Eye (tissue), 1 donor: Measurements from ENCODE around the gene SCAMP4.
A peak's percentile ranks its signal among the peaks of the same experiment; 100 is the strongest.

ENCODE experiments used
- DNase-seq: peaks from one replicate; pipeline ENCODE4 v3.0.0-alpha.2; 2015

SCAMP4 gene

DNA sequence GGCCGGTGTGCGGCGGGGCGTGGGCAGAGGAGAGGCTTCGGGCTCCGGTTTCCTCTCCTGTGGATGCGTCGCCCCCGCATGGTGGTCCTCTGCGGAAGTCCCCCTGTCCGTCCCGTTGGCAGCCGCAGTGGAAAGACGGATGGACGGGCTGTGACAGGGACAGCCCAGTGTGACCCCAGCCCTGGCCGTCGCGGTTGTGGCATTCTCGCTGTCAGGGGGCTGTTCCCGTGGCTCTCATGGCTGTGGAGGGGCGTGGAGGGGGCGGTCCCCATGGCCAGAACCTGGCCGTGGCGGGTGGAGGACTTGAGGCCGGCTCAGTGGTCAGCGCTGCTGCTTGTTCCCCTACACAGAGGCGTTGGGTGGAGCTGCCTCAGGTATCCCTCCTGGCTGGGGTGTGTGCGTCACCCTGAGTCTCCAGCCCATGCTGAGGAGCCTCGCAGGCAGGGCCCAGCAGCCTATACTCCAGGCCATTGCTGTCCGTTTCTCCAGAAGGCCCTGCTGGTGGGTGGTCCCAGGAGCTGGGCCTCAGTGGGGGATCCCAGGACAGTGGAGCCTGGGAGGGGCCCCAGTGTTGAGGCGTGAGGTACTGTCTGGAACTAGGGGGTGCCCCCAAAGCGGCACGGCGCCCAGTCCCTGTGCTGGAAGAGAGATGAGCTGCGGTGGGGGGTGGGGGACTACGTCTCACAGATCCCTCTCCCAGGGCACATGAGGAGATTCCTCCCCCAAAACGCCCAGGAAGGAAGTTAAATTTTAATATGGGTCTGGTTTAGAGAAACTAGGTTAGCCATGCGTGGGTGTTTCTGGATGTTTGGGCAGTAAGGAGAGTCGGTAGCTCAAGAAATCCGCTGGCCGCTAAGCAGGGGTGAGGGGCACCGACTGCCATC lies 56.0 kb downstream of the SCAMP4 start:
- DNase-seq: no peak

DNA sequence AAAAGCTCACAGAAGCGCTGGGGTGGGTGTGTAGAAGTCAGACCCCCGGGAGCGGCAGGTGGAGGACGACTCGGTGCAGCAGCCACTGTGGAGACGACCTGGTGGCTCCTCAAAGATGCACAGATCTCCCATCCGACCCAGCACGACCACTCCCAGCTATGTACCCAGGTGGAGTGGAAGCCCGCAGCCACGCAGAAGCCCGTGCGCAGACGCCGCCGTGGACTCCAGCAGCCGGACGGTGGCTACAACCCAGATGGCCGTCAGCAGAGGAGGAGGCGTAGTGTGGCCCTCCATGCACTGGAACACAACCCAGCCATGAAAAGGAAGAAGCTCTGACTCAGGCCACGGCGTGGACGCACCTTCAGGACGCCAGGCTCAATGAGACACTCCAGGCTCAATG lies 57.5 kb downstream of the SCAMP4 start:
- no peak for DNase-seq

DNA sequence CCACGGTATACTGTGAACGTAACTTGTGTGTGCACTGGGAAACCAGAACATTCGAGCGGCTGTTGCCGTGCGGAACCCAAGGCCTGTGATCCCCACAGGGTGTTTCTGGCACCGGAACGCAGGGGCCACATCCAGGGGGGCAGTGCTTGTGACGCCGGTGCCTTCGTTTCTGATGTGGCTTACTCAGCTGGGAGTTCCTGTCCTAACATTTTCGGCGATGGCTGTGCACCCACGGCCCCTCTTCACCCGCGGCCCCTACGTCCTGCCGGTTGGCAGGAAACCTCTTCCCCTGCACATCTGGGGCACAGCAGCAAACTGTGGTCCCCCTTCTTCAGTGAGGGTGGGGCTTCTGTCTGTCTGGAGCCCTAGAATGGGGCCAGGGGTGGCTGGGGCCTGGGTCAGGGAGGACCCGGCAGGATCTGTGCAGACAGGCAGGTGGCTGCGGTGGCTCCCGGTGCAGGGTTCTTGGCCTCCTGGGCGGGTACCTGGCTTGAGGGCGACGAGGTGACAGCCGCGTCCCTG lies 61.9 kb downstream of the SCAMP4 start:
- DNase-seq: no peak

DNA sequence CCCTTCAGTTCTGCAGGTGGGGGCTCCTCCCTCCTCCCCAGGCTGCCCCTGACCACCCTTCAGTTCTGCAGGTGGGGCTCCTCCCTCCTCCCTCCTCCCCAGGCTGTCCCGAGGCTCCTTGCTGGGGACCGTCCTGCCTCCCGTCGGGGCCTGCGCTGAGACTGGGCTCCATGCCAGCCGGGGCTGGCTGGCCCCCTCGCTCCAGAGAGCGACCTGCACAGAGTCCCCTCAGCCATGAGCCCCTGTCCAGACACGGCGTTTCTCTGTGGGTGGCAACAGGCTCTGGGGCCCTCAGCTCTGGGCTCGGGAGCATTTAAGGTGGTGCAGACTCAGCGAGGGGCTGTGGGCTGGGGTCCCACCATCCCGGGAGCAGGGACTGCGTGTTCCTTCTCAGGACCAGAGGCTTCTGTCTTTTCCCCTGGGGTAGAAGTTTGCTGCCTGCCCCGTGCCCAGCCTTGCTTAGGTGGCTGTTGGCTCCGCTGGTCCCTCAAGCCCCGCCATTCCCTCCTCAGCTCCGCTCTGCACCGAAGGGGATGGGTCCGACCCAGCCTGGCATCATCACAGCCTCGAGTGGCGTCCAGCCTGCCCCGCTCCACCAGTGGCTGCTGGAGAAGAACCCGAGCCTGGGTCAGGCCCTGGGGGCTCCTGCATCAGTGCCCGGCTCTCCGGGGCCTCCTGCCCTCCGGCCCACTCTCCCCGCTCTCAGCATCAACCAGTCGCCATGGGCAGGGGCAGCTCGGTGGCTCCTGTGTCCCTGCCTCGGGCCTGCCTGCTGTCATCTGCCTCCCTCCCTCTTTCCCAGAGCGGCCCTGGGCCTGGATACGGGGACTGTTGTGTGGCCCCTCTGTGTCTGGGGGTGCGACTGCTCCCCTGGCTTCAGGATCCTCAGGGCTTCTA lies 63.3 kb downstream of the SCAMP4 start:
- peak; percentile 25 for DNase-seq

DNA sequence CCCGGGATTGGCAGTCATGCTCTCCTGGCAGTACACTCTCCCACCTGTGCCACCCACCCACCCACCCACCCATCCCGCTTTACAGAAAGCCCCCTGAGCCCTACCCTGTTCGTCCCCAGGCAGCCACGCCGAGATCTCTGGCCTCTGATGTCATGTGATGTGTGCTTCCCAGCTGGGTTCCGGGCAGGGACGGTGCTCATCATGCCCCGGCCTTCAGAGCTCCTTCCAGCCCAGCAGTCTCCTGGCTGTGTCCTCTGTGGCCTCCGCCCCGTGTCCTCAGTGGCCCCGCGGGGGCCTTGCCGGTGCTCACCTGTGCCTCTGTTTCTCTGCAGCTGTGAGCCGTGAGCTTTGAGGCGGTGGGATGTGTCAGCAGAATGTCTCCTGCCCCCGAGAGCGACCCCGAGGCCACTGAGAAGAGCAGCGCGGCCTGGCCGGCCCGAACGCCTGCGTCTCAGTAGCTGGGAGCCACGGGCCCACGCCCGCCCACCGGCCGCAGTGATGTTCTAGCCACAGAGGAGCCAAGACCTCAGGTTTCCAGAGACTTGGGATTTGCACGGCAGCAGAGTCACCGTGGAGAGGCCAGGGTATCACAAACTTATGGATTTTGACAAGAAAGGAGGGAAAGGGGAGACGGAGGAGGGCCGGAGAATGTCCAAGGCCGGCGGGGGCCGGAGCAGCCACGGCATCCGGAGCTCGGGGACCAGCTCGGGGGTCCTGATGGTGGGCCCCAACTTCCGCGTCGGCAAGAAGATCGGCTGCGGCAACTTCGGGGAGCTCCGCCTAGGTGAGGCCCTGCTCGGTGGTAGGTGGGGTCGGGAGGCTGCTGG lies 64.2 kb downstream of the SCAMP4 start:
- DNase-seq: no peak

DNA sequence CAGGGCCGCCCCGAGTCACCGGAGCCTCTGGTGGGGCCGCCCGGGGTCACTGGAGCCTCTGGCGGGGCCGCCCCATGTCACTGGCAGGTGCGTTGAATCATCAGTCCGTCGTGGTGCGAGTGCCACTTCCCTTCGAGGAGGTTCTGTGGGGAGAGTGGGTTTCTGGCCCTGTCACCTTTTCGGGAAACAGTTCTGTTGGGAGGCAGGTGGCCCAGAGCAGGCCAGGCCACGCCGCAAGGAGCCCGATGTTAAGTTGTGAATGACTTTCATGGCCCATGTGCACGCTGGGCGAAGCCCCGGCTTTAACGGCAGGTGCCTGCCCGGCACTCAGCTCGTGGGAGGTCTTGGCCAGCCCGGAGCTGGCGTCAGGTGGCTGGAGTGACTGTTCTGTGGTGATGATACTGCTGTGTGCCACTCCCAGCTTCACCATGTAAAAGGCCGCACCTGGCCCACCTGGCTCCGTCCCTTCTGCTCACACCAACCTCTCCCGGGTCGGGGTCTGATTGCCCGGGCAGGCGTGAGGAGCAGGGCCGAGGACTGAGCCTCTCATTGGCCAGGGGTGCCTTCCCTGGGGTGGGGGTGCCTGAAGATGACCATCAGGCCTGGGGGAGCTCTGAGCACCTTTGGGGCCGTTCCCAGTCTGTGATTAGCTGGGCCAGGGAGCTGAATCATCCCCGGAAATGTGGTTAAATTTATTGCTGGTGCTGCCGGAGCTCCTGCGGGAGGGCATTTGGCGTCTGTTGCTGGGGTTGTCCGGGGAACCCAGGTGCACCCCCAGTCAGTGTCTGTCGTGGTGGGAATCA lies 65.0 kb downstream of the SCAMP4 start:
- DNase-seq: no peak

DNA sequence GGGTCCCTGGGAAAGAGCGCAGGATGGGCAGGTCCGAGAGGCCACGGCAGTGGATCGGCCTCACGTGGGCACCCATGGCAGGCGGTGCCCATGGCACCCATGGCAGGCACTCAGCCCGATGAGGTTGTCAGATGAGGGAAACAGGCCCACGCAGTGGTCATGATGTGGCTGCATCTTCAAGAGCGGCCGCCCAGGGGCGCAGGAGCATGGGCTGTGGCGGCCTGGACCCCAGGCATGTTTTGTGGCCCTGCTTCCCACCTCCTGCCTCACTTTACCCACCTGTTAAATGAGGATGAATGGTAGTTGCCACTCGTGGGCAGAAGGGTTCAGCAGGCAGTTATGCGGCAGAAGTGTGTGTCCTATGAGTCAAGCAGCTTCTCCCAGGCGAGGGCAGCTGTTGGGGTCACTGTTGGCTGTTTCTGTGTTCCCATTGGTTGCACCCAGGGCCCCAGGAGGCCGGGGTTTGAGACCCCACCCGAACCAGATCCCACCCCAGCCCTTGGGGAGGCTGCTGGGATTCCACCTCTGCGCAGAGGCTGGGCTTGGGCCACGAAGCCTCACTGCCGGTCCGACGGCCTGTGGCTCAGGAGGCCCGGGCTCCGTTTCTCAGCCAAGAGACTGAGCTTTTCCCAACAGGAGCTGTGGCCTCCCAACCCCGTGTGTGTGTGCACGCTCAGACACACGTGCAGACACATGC lies 65.8 kb downstream of the SCAMP4 start:
- no peak for DNase-seq

DNA sequence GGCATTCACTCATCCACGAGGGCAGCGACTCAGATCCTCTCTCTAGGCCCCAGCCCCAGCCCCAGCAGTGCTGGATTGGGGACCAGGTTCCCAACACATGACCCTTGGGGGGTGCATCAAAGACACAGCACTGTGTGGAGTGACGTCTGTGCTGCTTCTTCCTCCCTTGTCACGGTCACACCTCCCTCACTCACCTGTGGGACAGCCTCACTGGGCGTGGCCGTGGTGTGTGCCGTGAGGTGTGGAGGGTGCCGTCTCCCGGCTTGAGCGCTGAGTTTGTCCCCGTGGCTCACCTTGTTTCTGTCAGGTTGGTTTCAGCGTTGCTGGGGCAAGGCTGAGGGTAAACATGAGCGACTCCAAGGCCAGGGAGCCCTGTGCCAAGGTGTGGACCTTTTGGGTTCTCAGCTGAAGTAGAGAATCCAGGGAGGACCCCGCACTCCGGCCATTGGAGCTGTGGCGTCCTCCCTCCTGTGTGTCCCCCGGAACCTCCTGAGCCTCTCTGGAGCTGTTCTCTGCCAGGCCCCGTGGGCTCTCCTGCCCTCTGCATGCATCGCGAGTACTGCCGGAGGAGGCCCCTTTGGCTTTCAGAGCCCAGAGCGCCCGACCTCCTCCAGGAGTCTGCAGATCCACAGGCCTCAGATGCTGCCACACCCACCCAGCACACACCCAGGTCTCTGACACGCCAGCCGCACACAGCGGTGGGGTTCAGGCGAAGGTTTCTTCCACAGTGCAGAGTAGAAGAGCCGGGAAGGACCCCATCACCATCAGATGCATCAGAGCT lies 69.4 kb downstream of the SCAMP4 start:
- no peak for DNase-seq

DNA sequence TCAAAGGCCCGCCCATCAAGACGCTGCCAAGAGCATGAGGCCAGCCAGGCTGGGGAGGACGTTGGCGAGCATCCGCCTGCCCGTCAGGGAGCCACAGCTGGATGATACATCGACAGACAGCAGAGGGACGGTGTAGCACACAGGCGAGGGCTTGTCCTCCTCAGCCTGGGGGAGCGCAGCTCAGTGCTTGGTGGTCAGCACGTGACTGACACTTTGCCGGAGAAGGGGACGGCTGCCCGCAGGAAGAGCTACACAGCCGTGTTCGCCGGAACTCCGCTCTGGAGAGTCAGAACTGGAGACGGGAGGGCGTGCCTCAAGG lies 69.9 kb downstream of the SCAMP4 start:
- no peak for DNase-seq
